ENCODE measurements around the gene TAF11L8. TPM values are rescaled to one million over a fixed set of nuclear protein-coding genes. Genes with fewer than 3 reads are reported as not detected.
"Not testable (repeated sequence)": the region's sequence is repeated elsewhere in the genome, so short reads cannot be mapped to it uniquely, and the experiment has no call there.

Gene TAF11L8
- total RNA-seq, 2 donors from 2014 or later: not detected

GRCh38 chr5:17614872-17615605, 24.3 kb upstream of the TAF11L8 start:
- no peak overlapping the region for H3K27ac ChIP-seq
- no peaks in the 10 kb centered on the region for H3K36me3 ChIP-seq
- DNase-seq (ENCODE audit: low spot score): no peak
- no peaks in the 10 kb centered on the region for H3K27me3 ChIP-seq (replicated peaks; ENCODE audit: insufficient read depth)
- TF ChIP-seq POLR2AphosphoS5 (IDR thresholded peaks at IDR 0.05): no peak
- no peak for TF ChIP-seq POLR2A (IDR thresholded peaks at IDR 0.05)
- TF ChIP-seq CTCF (IDR thresholded peaks at IDR 0.05): no peak
- WGBS: 90% methylated on average over 17 of the region's 17 CpGs
- no peak overlapping the region for H3K4me3 ChIP-seq
- no peaks in the 10 kb centered on the region for H3K9me3 ChIP-seq
- no peaks in the 10 kb centered on the region for H3K4me1 ChIP-seq (replicated peaks)
- intact Hi-C loops (cut with DNase I): no loop called here

- H3K4me3 ChIP-seq; H3K36me3 ChIP-seq; DNase-seq (ENCODE audit: low spot score); H3K9me3 ChIP-seq; H3K27ac ChIP-seq; intact Hi-C loops (cut with DNase I); H3K27me3 ChIP-seq (replicated peaks; ENCODE audit: insufficient read depth); H3K4me1 ChIP-seq (replicated peaks): not testable (repeated sequence)
- WGBS: 70% methylated on average over 2 of the region's 2 CpGs
Measured at GRCh38 chr5:17610092-17610491, 19.3 kb upstream of the TAF11L8 start, which contains the start of gene TAF11L12. TSS of gene TAF11L12 (plus strand) at chr5:17610392.

GRCh38 chr5:17607461-17607860, 16.7 kb upstream of the TAF11L8 start:
- H3K36me3 ChIP-seq; H3K27ac ChIP-seq; DNase-seq (ENCODE audit: low spot score); H3K4me3 ChIP-seq; H3K9me3 ChIP-seq; intact Hi-C loops (cut with DNase I); H3K27me3 ChIP-seq (replicated peaks; ENCODE audit: insufficient read depth); H3K4me1 ChIP-seq (replicated peaks): not testable (repeated sequence)
- 83% methylated on average over 4 of the region's 4 CpGs for WGBS

- Histone ChIP-seq H3K4me1 (replicated peaks) (no peaks in the 10 kb centered on the region), H3K27ac (no peak overlapping the region), H3K4me3 (no peak overlapping the region), H3K36me3 (no peaks in the 10 kb centered on the region), H3K27me3 (replicated peaks; ENCODE audit: insufficient read depth) (no peaks in the 10 kb centered on the region), H3K9me3 (no peaks in the 10 kb centered on the region)
- 95% methylated on average over 14 of the region's 14 CpGs for WGBS
- TF ChIP-seq CTCF (IDR thresholded peaks at IDR 0.05) (no peak), POLR2AphosphoS5 (IDR thresholded peaks at IDR 0.05) (no peak)
- intact Hi-C loops (cut with DNase I): no loop called here
- no peak for DNase-seq (ENCODE audit: low spot score)
Measured at GRCh38 chr5:17604951-17605350, 14.2 kb upstream of the TAF11L8 start.

GRCh38 chr5:17603880-17604279, 13.1 kb upstream of the TAF11L8 start, which contains the start of gene TAF11L11:
TSS of gene TAF11L11 (plus strand) at chr5:17604183.
- 61% methylated on average over 6 of the region's 6 CpGs for WGBS
- H3K4me3 ChIP-seq; H3K27me3 ChIP-seq (replicated peaks; ENCODE audit: insufficient read depth); H3K9me3 ChIP-seq; H3K27ac ChIP-seq; H3K36me3 ChIP-seq; H3K4me1 ChIP-seq (replicated peaks); DNase-seq (ENCODE audit: low spot score); intact Hi-C loops (cut with DNase I): not testable (repeated sequence)

- DNase-seq (ENCODE audit: low spot score); H3K4me3 ChIP-seq; H3K9me3 ChIP-seq; H3K27me3 ChIP-seq (replicated peaks; ENCODE audit: insufficient read depth); H3K4me1 ChIP-seq (replicated peaks); H3K27ac ChIP-seq; H3K36me3 ChIP-seq; intact Hi-C loops (cut with DNase I): not testable (repeated sequence)
- WGBS: 93% methylated on average over 8 of the region's 15 CpGs
Measured at GRCh38 chr5:17597728-17598127, 7.0 kb upstream of the TAF11L8 start, which contains the start of gene TAF11L10. TSS of gene TAF11L10 (minus strand) at chr5:17597828.

GRCh38 chr5:17594255-17594654, 3.5 kb upstream of the TAF11L8 start, which contains the start of gene TAF11L9:
TSS of gene TAF11L9 (minus strand) at chr5:17594394.
- H3K4me3 ChIP-seq; H3K27ac ChIP-seq; intact Hi-C loops (cut with DNase I): not testable (repeated sequence)

GRCh38 chr5:17585658-17586057, 5.1 kb downstream of the TAF11L8 start, which contains the start of gene TAF11L7:
TSS of gene TAF11L7 (minus strand) at chr5:17585758.
- H3K4me1 ChIP-seq (replicated peaks); H3K9me3 ChIP-seq; H3K4me3 ChIP-seq; DNase-seq (ENCODE audit: low spot score); H3K27ac ChIP-seq; H3K36me3 ChIP-seq; intact Hi-C loops (cut with DNase I); H3K27me3 ChIP-seq (replicated peaks; ENCODE audit: insufficient read depth): not testable (repeated sequence)
- no CpG with 5 or more reads among the region's 16 CpGs for WGBS

More at GRCh38 chr5:17594255-17594654, 3.5 kb upstream of the TAF11L8 start, which contains the start of gene TAF11L9:
- 97% methylated on average over 13 of the region's 15 CpGs for WGBS
- DNase-seq (ENCODE audit: low spot score); H3K36me3 ChIP-seq; H3K4me1 ChIP-seq (replicated peaks); H3K9me3 ChIP-seq; H3K27me3 ChIP-seq (replicated peaks; ENCODE audit: insufficient read depth): not testable (repeated sequence)

Measured in prostate gland (tissue), 2 donors.